GM19240 (cell line): ENCODE results near the gene ZBTB2.
"Not testable (repeated sequence)": the region's sequence is repeated elsewhere in the genome, so short reads cannot be mapped to it uniquely, and the experiment has no call there.

Experiments used
- DNase-seq: peaks from one replicate; pipeline ENCODE4 v3.0.0; 2011; ENCODE audit warnings: low spot score; ENCODE audit not compliant: insufficient read length

The ZBTB2 gene

DNA sequence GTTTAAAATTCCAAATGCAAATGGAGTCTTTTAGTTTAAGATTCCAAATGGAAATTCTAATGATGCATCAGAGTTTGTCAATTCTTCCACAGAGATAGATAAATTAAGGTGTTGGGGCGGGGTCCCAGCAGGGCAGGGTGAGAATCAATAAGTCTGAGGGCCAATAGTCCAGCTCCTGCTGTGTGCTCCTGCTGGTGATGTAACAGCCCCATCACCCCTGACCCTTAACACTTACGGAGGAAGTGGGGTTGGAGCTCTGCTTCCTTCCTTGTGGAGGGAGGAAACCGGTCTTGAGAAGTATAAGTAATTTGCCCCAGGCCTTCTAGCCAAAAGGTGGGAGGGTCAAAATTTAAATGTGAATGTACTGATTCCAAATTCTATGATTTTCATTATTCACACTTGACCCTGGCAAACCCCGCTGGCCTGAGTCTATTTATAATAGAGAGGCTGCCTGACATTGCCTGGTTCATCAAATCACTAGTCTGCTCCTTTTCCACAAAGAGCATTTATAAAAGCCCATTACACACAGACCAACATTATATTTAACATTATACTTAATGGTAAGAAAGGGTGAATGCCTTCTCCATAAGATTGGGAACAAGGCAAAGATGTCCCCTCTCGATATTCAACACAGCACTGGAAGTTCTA, 17.2 kb downstream of the ZBTB2 start:
- DNase-seq = no peak

- DNase-seq = no peak
Observed at GRCh38 chr6:151372164-151372563, 19.2 kb downstream of the ZBTB2 start.

GRCh38 chr6:151370509-151371078, 20.8 kb downstream of the ZBTB2 start:
- no peak for DNase-seq

- no peak for DNase-seq
Observed at GRCh38 chr6:151365233-151365632, 26.1 kb downstream of the ZBTB2 start.

DNA sequence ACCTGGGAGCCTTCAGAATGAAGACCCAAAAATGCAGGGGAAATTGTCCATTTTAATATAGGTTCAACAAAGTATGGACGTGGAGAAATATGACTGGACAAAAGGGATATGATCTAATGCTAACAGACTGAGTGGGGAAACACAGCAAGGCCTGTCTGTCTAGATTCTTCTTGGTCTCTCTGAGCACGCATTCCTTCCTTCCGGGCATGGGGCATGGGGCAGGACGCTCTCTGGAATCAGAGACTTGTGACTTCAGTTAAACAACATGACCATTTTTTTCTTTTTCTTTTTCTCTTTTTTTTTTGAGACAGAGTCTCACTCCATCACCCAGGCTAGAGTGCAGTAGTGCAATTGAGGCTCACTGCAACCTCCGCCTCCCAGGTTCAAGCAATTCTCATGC, 31.9 kb downstream of the ZBTB2 start:
- DNase-seq = no peak

GRCh38 chr6:151358475-151358874, 32.9 kb downstream of the ZBTB2 start:
- no peak for DNase-seq

DNA sequence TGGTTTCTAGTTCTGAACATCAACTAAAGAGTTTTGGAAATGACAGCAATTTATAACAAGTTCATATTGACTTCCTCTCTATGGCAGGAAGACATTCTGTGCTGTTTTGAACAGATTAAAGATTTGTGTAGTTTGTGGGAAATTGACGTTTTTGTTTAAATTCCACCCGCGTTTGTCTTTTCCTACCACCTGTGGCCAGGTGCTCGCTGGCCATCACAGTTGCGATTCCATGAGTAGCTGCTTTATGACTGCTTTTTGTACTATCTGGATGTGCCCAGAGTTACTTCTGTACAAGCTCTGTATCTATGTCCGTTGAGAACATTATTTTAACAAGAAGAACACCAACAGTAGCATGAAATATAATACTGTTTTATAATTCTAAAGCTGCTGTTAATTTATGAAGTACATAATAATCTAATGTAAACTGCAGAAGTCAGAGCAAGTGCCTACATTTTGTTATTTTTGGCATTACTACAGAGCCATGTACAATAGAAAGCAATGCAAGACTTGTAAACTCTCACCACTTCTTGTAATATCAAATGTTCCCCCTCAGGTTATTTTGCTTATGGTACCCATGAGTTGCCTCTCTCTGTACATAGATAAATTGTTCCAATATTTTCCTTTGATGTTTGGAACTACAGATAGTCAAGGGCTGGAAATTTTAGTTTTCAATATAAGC, 33.5 kb downstream of the ZBTB2 start:
- no peak for DNase-seq

DNA sequence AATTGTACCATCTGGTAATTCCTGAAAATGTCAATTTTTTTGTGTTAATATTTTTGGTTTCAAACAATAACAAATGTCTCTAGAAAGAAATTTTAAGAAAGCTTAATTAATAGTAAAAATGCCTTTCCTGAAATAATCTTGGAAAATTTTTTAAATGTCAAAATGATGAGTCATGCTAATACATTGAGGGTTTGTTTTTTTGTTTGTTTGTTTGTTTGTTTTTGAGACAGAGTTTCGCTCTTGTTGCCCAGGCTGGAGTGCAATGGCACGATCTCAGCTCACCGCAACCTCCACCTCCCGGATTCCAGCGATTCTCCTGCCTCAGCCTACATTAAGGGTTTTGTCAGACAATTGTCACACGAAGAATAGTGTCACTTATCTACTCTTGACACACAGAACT, 34.4 kb downstream of the ZBTB2 start:
- not testable (repeated sequence) for DNase-seq

- DNase-seq = no peak
Observed at GRCh38 chr6:151353795-151354194, 37.6 kb downstream of the ZBTB2 start.

DNA sequence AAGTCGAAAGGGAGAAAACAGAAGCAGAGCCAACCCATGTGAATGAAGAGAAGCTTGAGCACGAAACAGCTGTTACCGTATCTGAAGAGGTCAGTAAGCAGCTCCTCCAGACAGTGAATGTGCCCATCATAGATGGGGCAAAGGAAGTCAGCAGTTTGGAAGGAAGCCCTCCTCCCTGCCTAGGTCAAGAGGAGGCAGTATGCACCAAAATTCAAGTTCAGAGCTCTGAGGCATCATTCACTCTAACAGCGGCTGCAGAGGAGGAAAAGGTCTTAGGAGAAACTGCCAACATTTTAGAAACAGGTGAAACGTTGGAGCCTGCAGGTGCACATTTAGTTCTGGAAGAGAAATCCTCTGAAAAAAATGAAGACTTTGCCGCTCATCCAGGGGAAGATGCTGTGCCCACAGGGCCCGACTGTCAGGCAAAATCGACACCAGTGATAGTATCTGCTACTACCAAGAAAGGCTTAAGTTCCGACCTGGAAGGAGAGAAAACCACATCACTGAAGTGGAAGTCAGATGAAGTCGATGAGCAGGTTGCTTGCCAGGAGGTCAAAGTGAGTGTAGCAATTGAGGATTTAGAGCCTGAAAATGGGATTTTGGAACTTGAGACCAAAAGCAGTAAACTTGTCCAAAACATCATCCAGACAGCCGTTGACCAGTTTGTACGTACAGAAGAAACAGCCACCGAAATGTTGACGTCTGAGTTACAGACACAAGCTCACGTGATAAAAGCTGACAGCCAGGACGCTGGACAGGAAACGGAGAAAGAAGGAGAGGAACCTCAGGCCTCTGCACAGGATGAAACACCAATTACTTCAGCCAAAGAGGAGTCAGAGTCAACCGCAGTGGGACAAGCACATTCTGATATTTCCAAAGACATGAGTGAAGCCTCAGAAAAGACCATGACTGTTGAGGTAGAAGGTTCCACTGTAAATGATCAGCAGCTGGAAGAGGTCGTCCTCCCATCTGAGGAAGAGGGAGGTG, 38.7 kb downstream of the ZBTB2 start:
- no peak for DNase-seq

DNA sequence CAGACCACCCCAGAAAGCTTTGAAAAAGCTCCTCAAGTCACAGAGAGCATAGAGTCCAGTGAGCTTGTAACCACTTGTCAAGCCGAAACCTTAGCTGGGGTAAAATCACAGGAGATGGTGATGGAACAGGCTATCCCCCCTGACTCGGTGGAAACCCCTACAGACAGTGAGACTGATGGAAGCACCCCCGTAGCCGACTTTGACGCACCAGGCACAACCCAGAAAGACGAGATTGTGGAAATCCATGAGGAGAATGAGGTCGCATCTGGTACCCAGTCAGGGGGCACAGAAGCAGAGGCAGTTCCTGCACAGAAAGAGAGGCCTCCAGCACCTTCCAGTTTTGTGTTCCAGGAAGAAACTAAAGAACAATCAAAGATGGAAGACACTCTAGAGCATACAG, 39.6 kb downstream of the ZBTB2 start:
- DNase-seq = no peak

DNA sequence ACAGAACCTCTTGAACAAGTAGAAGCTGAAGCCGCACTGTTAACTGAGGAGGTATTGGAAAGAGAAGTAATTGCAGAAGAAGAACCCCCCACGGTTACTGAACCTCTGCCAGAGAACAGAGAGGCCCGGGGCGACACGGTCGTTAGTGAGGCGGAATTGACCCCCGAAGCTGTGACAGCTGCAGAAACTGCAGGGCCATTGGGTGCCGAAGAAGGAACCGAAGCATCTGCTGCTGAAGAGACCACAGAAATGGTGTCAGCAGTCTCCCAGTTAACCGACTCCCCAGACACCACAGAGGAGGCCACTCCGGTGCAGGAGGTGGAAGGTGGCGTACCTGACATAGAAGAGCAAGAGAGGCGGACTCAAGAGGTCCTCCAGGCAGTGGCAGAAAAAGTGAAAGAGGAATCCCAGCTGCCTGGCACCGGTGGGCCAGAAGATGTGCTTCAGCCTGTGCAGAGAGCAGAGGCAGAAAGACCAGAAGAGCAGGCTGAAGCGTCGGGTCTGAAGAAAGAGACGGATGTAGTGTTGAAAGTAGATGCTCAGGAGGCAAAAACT, 40.1 kb downstream of the ZBTB2 start:
- DNase-seq = no peak

- DNase-seq = no peak
Observed at GRCh38 chr6:151350442-151351145, 40.8 kb downstream of the ZBTB2 start.

GRCh38 chr6:151349651-151350270, 41.6 kb downstream of the ZBTB2 start:
- no peak for DNase-seq

GRCh38 chr6:151342750-151343149, 48.6 kb downstream of the ZBTB2 start:
- not testable (repeated sequence) for DNase-seq

GRCh38 chr6:151341476-151342195, 49.7 kb downstream of the ZBTB2 start:
- DNase-seq = no peak

DNA sequence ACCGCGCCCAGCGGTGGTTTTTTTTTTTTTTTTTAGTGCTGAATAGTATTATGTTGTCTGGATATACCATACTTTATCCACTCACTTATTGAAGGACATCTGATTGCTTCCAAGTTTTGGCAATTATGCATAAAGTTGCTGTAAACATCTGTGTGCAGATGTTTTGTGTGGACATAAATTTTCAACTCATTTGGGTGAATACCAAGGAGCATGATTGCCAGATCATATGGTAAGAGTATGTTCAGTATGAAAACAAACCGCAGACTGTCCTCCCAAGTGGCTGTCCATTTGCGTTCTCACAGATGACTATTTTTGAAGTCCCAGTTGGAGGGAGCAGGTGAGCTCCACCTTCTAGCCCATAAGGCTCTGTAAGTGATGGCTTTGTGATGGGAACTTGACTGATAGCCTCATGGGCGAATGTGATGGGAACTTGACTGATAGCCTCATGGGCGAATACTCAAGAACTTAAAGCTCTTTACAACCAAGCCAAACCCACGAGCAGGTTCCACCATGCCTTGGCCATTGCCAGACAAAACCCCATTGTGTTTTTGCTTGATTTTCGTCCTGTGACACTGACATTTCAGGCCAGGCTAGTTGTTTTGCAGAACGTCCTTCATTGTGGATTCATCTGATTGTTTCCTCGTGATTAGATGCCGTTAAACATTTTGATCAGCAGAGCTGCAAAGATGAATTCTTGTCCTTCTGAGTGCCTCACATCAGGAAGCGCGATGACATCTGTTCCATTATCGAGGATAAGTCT, 51.0 kb downstream of the ZBTB2 start:
- no peak for DNase-seq

- no peak for DNase-seq
Observed at GRCh38 chr6:151339369-151339768, 52.0 kb downstream of the ZBTB2 start.

DNA sequence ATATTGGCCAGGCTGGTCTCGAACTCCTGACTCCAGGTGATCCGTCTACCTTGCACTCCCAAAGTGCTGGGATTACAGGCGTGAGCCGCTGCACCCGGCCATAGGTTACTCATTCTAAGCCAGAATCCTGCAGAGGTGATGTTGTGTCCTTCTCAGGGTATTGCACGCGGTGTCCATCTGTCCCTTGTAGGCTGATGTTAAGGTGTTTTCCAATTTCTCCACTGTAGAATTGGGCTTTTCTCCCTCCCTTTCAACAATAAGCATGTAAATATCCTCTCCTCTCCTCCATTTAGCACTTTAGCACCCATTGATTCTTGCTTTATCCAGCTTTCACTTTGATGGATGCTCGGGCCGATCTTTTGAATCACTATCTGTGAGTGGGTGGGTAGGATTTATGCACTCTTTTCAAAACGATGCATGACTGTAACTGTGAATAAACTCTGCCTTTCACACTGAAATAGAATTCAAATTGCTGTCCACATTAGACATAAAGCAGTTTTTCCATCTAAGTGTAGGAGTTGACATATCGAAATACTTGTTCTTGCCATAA, 52.6 kb downstream of the ZBTB2 start:
- no peak for DNase-seq
